Gastrocnemius medialis (tissue), 4 donors: ENCODE data around the gene UBAP2L.

Source experiments
- POLR2A ChIP-seq, 2 donors: fragments of 450-650 bp; IDR thresholded peaks; one replicate each; pipeline ENCODE4 v1.6.1; 2017; ENCODE audit warnings: antibody characterized with exemption in 2 of 2, mild to moderate bottlenecking in 2 of 2, moderate library complexity in 2 of 2
- TF ChIP-seq, protein P1 (sequence below), 5 experiments: fragments of 450-650 bp in 3 of 5; fragments of 200-600 bp in 2 of 5; sonication (generic) in 2 of 5; IDR thresholded peaks in 4 of 5; conservative IDR thresholded peaks in 1 of 5; 1 replicate in 4 of 5; 2 replicates in 1 of 5; pipeline ENCODE4 v1.5.1; 2016 to 2019; ENCODE audit warnings: antibody characterized with exemption in 5 of 5, mild to moderate bottlenecking in 3 of 5, moderate library complexity in 3 of 5

DNA sequence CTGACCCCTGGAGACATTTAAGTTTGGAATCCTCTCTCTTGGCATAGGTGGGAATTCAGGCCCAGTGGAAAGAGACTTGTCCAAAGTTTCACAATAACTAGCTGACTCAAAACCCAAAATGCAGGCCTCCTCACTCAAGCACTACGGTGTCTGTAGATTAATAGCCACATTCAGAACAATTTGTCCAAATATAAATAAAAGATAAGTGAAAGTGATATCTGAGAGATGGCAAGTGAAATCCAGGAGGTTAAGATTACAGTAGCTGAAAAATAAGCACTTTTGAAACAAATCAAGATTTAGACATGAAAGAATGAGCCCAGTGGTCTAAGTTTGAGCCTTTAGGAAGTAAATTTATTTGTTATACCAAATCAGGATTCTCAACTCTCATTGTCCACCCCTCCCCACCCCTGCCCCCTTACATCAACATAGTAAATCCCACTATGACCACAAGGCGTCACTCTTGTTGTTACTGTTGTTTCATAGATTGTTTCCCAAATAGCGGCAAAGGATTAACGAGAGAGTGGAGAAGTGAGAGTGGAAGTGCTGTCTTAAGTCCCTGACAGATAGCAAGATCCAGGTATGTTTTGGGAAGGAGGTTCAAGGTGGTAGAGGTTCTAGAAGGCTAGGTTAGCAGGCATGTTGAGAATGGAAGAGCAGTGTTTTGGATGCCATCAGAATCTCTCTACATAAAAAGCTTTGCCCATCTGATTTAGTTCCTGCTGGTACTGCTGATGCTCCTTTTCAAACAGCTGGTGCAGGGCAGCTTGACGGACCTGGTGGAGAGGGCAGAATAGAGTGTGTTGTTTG, 21.8 kb upstream of the UBAP2L start:
- TF ChIP-seq, protein P1, sequence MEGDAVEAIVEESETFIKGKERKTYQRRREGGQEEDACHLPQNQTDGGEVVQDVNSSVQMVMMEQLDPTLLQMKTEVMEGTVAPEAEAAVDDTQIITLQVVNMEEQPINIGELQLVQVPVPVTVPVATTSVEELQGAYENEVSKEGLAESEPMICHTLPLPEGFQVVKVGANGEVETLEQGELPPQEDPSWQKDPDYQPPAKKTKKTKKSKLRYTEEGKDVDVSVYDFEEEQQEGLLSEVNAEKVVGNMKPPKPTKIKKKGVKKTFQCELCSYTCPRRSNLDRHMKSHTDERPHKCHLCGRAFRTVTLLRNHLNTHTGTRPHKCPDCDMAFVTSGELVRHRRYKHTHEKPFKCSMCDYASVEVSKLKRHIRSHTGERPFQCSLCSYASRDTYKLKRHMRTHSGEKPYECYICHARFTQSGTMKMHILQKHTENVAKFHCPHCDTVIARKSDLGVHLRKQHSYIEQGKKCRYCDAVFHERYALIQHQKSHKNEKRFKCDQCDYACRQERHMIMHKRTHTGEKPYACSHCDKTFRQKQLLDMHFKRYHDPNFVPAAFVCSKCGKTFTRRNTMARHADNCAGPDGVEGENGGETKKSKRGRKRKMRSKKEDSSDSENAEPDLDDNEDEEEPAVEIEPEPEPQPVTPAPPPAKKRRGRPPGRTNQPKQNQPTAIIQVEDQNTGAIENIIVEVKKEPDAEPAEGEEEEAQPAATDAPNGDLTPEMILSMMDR (IDR thresholded peaks at IDR 0.05 in 4 of 5, conservative IDR thresholded peaks at IDR 0.05 in 1 of 5) = peak in 3 of 5 experiments; percentile 39 to 58 (median 51)
- no peak for TF ChIP-seq POLR2A (IDR thresholded peaks at IDR 0.05)
